Mesodermal cell (in vitro differentiated cells): Measurements from ENCODE around the gene CYTH1.

Experiments used
- H3K27ac ChIP-seq: 2 replicates; pipeline ENCODE4 v1.7.0; 2013; ENCODE audit warnings: mild to moderate bottlenecking, low read depth, low read length, moderate library complexity; ENCODE audit not compliant: severe bottlenecking
- H3K36me3 ChIP-seq: 2 replicates; pipeline ENCODE4 v1.7.1; 2013; ENCODE audit warnings: mild to moderate bottlenecking, low read length, moderate library complexity; ENCODE audit not compliant: control insufficient read depth, insufficient read depth
- H3K4me1 ChIP-seq: one replicate; pipeline ENCODE4 v1.7.1; 2013; ENCODE audit warnings: mild to moderate bottlenecking, low read length; ENCODE audit not compliant: insufficient read depth, control insufficient read depth, poor library complexity, severe bottlenecking
- H3K4me3 ChIP-seq: 2 replicates; pipeline ENCODE4 v1.7.0; 2013; ENCODE audit warnings: low read length, control low read depth, mild to moderate bottlenecking; ENCODE audit not compliant: insufficient read depth, poor library complexity, severe bottlenecking; ENCODE audit errors: extremely low read depth
- H3K9me3 ChIP-seq: 2 replicates; pipeline ENCODE4 v1.7.1; 2013; ENCODE audit warnings: mild to moderate bottlenecking, low read length, moderate library complexity; ENCODE audit not compliant: control insufficient read depth
- WGBS, 2 experiments: methylation state at CpG; one replicate each; pipeline ENCODE4 v1.1.5; 2013; ENCODE audit warnings: missing lambda C conversion rate in 2 of 2; ENCODE audit not compliant: insufficient coverage in 2 of 2; 5-methylcytosine and 5-hydroxymethylcytosine counted together

The CYTH1 gene

GRCh38 chr17:78795861-78796516 lies 13.9 kb upstream of the CYTH1 start:
- Histone ChIP-seq H3K4me1 (no peaks in the 10 kb centered on the region), H3K4me3 (no peak overlapping the region), H3K9me3 (no peaks in the 10 kb centered on the region), H3K36me3 (peaks cover 72% of the 10 kb centered on the region), H3K27ac (no peak overlapping the region)
- 97 to 100% methylated on average over 9 to 12 of the region's 14 CpGs for WGBS, 2 experiments

DNA sequence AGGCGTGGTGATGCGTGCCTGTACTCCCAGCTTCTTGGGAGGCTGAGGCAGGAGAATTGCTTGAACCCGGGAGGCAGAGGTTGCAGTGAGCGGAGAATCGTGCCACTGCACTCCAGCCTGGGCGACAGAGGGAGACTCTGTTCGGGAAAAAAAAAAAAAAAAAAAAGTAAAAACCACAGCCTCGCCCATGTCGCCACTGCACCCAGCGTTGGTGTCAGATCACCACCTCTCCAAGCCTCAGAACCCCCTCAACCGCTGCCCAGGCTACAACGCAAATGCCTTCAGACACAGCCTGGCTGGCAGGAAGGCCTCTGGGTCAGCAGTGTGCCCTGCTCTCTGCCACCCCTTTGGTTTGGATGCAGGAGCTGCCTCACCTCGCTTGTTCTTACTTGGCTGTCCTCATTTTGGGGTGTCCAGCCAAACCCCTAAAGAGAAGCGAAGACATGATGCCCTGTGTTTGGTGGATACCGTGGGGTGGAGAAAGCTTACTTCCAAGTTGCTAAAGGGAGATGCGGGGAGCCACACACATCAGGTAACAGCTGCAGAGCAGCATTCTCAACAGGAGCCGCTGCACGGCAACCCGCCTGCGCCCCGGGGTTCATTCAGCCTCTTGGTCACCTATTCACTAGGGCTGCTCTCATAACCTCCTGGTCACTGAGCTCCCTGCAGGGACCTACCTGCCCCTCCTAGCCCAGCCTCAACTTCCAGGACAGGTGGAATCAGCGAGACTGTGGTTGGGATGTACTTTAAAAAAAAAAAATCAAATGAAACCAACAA lies 13.0 kb upstream of the CYTH1 start:
- H3K4me3 ChIP-seq = no peak overlapping the region
- H3K9me3 ChIP-seq = no peaks in the 10 kb centered on the region
- WGBS, 2 experiments = 93 to 98% methylated on average over 7 to 21 of the region's 22 CpGs
- H3K27ac ChIP-seq = no peak overlapping the region
- peaks cover 2% of the 10 kb centered on the region for H3K4me1 ChIP-seq
- peaks cover 65% of the 10 kb centered on the region for H3K36me3 ChIP-seq

- no peak overlapping the region for H3K4me3 ChIP-seq
- WGBS, 2 experiments = 95 to 96% methylated on average over 15 to 16 of the region's 16 CpGs
Measured at GRCh38 chr17:78794399-78794798, 12.3 kb upstream of the CYTH1 start.

DNA sequence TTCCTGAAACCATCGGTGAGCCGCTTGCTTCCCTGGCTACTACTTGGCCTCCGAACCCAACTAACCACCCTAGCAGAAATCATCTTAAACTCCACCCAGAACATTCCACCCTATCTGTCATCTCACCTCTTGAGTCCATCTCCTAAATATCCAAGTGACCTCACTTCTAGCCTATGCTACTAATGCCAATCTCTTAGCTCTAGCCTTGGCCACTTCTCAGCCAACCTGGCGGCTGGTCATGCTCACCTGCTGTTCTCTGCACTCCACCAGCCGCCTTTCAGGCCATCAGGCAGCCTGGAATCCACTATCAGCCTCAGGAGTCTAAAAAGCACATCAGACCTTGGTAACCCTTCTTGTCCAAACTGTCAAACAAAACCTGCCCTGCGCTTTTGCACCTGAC lies 11.9 kb upstream of the CYTH1 start:
- H3K27ac ChIP-seq = no peak overlapping the region
- peaks cover 54% of the 10 kb centered on the region for H3K36me3 ChIP-seq
- H3K4me1 ChIP-seq = peaks cover 4% of the 10 kb centered on the region
- H3K9me3 ChIP-seq = no peaks in the 10 kb centered on the region
- 84 to 87% methylated on average over 4 to 6 of the region's 6 CpGs for WGBS, 2 experiments
- no peak overlapping the region for H3K4me3 ChIP-seq

More at GRCh38 chr17:78794399-78794798, 12.3 kb upstream of the CYTH1 start:
- Histone ChIP-seq H3K27ac (no peak overlapping the region), H3K36me3 (peaks cover 59% of the 10 kb centered on the region), H3K9me3 (no peaks in the 10 kb centered on the region), H3K4me1 (peaks cover 4% of the 10 kb centered on the region)

GRCh38 chr17:78793415-78793814 lies 11.3 kb upstream of the CYTH1 start:
- Histone ChIP-seq H3K4me3 (no peak overlapping the region), H3K4me1 (peaks cover 4% of the 10 kb centered on the region), H3K36me3 (peaks cover 49% of the 10 kb centered on the region), H3K27ac (no peak overlapping the region), H3K9me3 (no peaks in the 10 kb centered on the region)
- 86 to 88% methylated on average over 10 of the region's 10 CpGs for WGBS, 2 experiments

GRCh38 chr17:78791840-78792709 lies 10.0 kb upstream of the CYTH1 start:
- no peaks in the 10 kb centered on the region for H3K9me3 ChIP-seq
- peaks cover 35% of the 10 kb centered on the region for H3K36me3 ChIP-seq
- no peak overlapping the region for H3K27ac ChIP-seq
- H3K4me3 ChIP-seq = no peak overlapping the region
- WGBS, 2 experiments = 95% methylated on average over 8 to 10 of the region's 11 CpGs
- H3K4me1 ChIP-seq = peaks cover 4% of the 10 kb centered on the region

DNA sequence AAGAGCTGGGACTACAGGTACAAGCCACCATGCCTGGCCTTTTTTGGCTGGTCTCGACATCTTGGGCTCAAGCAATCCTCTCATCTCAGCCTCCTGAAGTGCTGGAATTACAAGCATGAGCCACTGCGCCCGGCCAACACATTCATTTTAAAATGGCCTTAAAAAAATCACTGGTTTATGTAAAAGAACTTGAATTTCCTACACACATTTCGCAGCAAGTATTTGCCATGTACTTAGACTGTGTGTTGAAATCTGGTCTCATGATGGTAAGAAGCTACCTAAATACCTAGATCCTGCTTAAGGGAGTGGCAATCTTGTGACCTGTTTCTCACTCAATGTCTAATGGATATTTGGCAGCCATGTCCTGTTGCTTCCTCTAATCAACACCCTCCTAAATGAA lies 8.5 kb upstream of the CYTH1 start:
- no peak overlapping the region for H3K4me3 ChIP-seq
- 85 to 100% methylated on average over 1 of the region's 4 CpGs for whole genome bisulfite sequencing, 2 experiments
- H3K27ac ChIP-seq = no peak overlapping the region
- no peaks in the 10 kb centered on the region for H3K9me3 ChIP-seq
- H3K4me1 ChIP-seq = peaks cover 4% of the 10 kb centered on the region
- H3K36me3 ChIP-seq = peaks cover 22% of the 10 kb centered on the region

- Histone ChIP-seq H3K9me3 (no peaks in the 10 kb centered on the region), H3K27ac (peak overlapping the region; percentile 18), H3K4me1 (peaks cover 4% of the 10 kb centered on the region), H3K36me3 (peaks cover 16% of the 10 kb centered on the region), H3K4me3 (no peak overlapping the region)
- 90 to 97% methylated on average over 9 to 11 of the region's 14 CpGs for WGBS, 2 experiments
Measured at GRCh38 chr17:78789663-78790181, 7.6 kb upstream of the CYTH1 start.

GRCh38 chr17:78789149-78789662 lies 7.1 kb upstream of the CYTH1 start:
- H3K9me3 ChIP-seq = no peaks in the 10 kb centered on the region
- peaks cover 4% of the 10 kb centered on the region for H3K4me1 ChIP-seq
- 90 to 100% methylated on average over 3 to 5 of the region's 5 CpGs for WGBS, 2 experiments
- H3K4me3 ChIP-seq = no peak overlapping the region
- peak overlapping the region; percentile 18 for H3K27ac ChIP-seq
- peaks cover 16% of the 10 kb centered on the region for H3K36me3 ChIP-seq

GRCh38 chr17:78788451-78788850 lies 6.4 kb upstream of the CYTH1 start:
- Histone ChIP-seq H3K4me1 (peaks cover 4% of the 10 kb centered on the region), H3K27ac (no peak overlapping the region), H3K36me3 (peaks cover 10% of the 10 kb centered on the region), H3K9me3 (no peaks in the 10 kb centered on the region), H3K4me3 (no peak overlapping the region)
- 87 to 90% methylated on average over 3 to 6 of the region's 7 CpGs for WGBS, 2 experiments
